GM19351 (cell line): ENCODE data around the gene BCL2.

Experiments used
- ATAC-seq: cut with Tn5 transposase; IDR thresholded peaks from one replicate; pipeline ENCODE4 v1.9.1; 2021; ENCODE audit warnings: mild to moderate bottlenecking, moderate library complexity; ENCODE audit not compliant: unreplicated experiment

BCL2 gene

DNA sequence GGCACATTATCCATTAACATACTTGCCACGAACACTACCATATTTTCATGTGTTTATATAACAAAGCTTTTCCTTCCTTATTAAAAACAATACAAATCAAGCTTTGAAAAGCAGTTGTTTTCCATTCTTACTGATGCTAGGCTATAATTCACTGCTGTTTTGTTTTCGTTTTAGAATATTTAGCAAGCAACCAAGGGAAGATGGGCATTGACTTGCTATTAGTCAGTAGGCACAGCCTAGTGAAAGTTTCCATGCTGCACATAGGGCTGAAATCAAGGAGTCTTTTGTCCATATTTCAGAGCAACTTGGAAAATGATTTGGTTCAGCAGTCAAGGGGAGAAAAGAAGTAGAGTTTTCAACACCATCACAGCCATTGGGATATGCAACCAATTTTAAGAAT lies 31.3 kb downstream of the BCL2 start:
- ATAC-seq = no peak

- ATAC-seq = no peak
Observed at GRCh38 chr18:63287691-63288220, 31.8 kb downstream of the BCL2 start.

DNA sequence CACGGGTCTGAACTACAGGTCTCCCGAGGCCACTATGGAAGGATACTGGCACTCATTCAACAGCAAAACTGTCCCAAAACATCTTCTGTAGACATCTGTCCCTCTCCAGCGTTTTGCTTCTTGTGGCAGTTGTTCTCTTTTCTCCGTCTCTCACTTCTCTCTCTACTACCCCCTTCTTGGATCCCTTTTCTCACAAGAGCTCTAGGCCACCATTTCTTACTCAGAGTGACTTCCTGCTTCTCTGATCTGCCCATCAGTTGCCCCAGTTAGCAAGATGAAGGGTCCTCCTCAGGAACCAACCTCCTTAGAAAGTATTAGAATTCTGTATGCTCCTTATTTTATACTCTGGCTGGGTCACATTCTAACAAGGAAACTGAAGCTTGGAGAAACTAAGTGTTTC lies 32.6 kb downstream of the BCL2 start:
- ATAC-seq = no peak

- peak; percentile 99 for ATAC-seq
Observed at GRCh38 chr18:63284827-63285733, 34.5 kb downstream of the BCL2 start.

GRCh38 chr18:63284173-63284799 lies 35.3 kb downstream of the BCL2 start:
- no peak for ATAC-seq

DNA sequence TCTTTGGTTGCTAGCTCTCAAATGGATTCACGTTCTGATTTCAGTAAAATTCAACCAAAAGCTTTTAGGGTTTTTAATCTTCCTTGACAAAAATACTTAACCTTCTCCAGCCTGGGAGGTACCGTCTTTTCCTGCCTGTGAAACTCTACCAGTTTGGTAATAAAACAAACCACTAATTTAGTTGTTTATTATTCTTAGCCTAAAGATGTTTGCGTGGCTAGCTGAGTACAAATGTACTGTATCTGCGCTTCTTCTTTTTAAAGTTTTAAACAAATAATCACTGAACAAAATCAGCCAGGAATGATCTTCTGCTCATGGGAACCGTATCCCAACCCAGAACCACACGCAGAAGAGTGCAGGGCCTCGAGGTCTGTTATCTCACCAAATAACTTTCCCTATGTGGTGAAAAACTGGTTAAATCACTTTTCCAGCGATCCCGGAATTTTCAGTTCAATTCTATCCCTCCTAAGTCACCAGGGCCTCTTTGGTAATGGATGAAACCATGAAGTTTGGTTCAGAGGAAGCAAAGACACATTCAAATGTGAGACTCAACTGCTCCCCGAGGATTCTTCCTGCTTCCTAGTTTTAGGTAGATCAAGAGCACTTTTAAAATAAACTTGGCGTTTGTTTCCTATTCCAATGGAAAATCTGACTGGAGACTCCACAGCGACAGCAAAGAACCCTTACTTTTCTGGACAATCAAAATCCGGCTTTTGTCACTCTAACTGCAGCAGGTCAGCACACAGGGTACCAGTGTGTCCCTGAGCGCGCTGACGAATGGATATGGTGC lies 36.1 kb downstream of the BCL2 start:
- ATAC-seq = no peak

GRCh38 chr18:63282793-63283192 lies 36.8 kb downstream of the BCL2 start:
- ATAC-seq = no peak

DNA sequence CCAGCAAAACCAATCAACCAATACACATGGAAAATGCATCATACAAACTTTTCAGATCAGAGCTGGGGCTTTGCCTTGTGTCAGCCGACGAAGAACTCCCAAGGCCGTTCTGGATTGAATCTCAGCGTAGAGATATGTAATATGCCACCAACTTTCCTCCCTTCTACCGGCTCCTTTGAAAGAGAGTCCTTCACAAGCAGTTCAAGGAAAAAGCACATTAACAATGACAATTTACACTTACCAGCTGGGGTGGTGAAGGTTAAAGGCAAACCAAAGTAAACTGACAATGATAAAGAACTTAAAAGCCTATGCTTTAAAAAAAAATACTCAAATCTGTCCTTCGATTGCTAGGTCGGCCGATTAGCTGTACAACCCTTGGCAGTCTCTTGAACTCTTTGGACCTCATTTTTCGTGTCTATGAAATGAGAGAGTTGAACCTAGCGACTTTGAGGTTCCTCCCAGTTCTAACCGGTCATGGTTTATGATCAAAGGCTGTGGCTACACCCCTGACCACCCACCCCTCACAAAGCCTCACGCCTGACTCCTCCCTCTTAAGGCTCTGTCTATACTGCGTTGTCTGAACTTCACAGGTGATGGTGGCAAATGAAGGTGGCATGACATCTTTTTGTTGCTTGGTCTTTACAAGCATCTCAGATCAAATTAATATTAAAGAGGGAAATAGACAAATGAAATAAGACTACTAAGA lies 46.2 kb downstream of the BCL2 start:
- ATAC-seq = peak; percentile 82

GRCh38 chr18:63272638-63273037 lies 46.9 kb downstream of the BCL2 start:
- no peak for ATAC-seq

GRCh38 chr18:63271881-63272299 lies 47.7 kb downstream of the BCL2 start:
- ATAC-seq = no peak

GRCh38 chr18:63271148-63271547 lies 48.4 kb downstream of the BCL2 start:
- ATAC-seq = no peak

GRCh38 chr18:63267975-63268721 lies 51.4 kb downstream of the BCL2 start:
- peak; percentile 74 for ATAC-seq

GRCh38 chr18:63266888-63267790 lies 52.4 kb downstream of the BCL2 start:
- no peak for ATAC-seq

DNA sequence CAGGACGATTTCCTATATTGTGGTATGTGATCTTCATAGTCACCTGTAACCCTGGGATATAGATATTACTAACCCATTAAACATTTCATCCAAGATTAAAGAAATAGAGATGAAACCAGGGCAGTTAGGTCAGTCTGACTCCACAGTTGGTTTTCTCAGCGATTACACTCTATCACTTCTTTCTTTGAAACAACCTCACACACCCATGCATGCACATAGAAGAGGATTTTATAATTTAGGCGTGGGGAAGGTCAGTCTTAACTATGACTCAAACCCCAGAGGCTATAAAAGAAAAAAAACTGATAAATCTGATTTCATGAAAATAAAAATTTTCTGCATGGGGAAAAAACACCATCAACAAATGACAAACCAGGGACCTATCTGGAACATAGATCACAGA lies 54.2 kb downstream of the BCL2 start:
- no peak for ATAC-seq

DNA sequence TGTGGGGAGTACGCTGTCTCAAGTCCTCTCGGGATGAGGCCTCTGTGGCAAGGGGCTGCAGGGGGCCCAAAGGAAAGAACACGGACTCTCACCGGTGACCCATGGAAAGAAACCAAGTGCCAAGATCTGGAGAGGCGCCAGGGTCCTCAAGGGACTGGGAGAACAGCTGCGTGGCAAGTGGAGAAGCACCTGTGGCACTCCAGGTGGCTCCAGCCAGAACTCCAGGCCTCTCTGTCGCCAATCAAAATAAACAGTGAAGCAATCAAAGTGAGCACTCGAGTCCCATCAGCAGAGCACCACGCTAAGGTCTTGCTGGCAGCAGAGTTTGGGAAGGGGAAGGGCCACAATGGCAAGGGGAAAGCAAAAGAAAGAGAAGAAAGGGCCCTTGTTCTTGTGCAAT lies 54.7 kb downstream of the BCL2 start:
- ATAC-seq = no peak

DNA sequence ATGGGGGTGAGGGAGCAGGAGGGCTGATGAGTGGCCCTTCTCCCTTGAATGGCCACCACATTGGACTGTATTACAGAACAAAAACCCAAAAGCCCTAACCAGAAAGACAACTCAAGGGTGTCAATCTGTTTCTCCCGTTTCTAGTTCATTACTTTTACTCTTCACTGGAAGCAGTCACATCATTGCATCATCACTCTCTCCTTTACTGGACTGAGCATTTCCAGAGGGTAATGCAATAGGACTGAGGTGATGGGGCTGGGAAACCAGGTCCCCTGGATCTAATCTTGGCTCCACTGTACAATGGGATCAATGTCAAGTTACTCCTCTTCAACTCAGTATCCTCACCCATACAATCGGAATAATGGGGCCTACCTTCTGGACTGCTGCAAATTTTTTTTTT lies 56.1 kb downstream of the BCL2 start:
- ATAC-seq = no peak

- no peak for ATAC-seq
Observed at GRCh38 chr18:63262369-63263335, 56.9 kb downstream of the BCL2 start.

- ATAC-seq = no peak
Observed at GRCh38 chr18:63261029-63261428, 58.5 kb downstream of the BCL2 start.
